Neural cell (in vitro differentiated cells): ENCODE data around the gene GRIN1.

Source experiments
- EP300 ChIP-seq: fragments of 450-650 bp; conservative IDR thresholded peaks from 2 replicates; pipeline ENCODE4 v1.6.1; 2014; ENCODE audit warnings: antibody characterized with exemption, mild to moderate bottlenecking, moderate library complexity; ENCODE audit not compliant: poor library complexity, severe bottlenecking
- EZH2 ChIP-seq: fragments of 200-600, 300-800 bp; shearing (Covaris generic), sonication (generic); IDR thresholded peaks from 2 replicates; pipeline ENCODE4 v1.6.1; 2014; ENCODE audit warnings: antibody characterized with exemption, low read length, borderline replicate concordance, mild to moderate bottlenecking; ENCODE audit not compliant: insufficient read depth, poor library complexity, severe bottlenecking

DNA sequence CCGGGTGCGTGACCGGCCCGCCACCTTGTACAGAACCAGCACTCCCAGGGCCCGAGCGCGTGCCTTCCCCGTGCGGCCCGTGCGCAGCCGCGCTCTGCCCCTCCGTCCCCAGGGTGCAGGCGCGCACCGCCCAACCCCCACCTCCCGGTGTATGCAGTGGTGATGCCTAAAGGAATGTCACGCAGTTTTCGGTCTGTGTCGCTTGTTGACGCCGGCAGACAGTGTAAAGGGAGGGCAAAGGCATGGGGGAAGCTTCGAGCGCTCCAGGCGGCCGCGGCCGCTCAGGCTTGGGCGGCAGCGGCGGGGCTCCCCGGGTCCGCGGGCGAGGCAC lies 29.6 kb downstream of the GRIN1 start:
- no peak for TF ChIP-seq EZH2
- no peak for TF ChIP-seq EP300
